GM19452 (cell line): ENCODE results near the gene KRT79.
"Not testable (repeated sequence)": the region's sequence is repeated elsewhere in the genome, so short reads cannot be mapped to it uniquely, and the experiment has no call there.

Experiments
- ATAC-seq: cut with Tn5 transposase; IDR thresholded peaks from one replicate; pipeline ENCODE4 v1.9.1; 2021; ENCODE audit not compliant: unreplicated experiment

Gene KRT79

DNA sequence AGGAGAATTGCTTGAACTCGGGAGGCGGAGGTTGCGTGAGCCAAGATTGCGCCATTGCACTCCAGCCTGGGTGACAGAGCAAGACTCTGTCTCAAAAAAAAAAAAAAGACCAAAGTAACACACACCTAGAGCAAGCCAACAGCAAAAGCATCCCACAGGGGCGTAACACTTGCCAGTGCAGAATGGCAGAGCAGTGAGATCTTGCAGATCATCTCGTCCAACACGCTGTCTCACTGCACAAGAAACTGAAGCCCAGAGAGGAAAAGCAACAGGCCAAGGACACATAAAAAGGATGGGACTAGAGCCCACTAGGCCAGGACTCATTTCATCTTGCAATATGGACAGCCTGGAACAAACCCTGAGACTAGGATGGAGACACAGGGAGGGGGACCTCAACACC, 27.4 kb upstream of the KRT79 start:
- no peak for ATAC-seq

GRCh38 chr12:52860102-52860823, 26.2 kb upstream of the KRT79 start:
- no peak for ATAC-seq

DNA sequence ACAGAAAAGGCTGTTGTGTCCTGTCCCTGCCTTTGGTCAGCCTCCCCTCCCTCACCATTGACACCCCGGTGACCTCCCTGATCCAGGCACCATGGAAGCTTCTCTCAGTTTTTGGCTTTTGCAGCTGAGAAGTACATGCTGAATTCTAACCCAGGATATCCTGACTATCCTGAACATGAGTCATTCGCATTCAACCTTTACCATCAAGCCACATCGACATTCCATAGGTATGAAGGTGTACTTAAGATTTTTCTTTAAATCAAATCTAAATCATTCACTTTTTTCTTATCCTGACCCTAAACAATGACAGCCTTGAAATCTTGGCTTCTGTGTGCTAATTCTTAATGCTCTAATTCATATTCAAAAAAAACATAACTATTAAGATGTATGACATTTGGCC, 23.4 kb upstream of the KRT79 start:
- ATAC-seq = no peak

- ATAC-seq = no peak
Observed at GRCh38 chr12:52856787-52857186, 22.7 kb upstream of the KRT79 start.

GRCh38 chr12:52856077-52856476, 22.0 kb upstream of the KRT79 start:
- ATAC-seq = not testable (repeated sequence)

DNA sequence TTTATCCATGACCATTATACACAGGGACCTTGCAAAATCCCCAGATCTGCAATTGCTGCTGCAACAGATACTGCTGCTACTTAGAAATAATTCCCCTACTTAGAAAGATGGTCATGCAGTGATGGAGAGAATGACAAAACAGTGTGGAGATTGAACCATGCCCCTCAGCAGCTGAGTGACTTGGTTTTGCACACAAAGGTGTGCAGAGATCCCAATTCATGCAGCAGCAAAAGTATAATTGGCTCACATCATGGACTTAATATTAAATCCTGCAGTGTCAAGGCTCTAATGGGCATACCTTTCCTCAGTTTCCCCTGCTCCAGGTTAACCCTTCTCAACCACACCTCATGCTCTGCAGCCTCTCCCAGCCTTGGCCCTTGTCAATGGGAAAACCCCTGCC, 17.7 kb upstream of the KRT79 start:
- ATAC-seq = no peak

DNA sequence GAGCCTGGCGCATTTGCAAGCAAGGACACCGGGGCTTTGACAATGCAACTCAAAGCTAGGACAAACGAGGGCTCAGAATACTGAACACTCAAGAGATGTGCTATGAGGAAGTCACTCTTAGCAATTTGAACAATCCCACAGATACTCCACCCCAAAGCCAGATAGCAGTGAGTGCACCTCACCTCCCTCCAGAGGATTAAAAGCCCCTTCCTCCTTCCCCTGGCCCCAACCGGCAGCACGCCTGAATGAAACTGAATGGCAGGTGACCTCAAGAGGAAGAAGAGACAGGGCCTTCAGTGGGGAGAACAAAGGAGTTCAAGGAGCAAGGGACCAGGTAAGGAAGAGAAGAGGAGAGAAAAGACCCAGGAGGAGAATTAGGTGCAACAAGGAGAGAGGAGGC, 16.6 kb upstream of the KRT79 start:
- ATAC-seq = no peak

GRCh38 chr12:52849511-52849910, 15.4 kb upstream of the KRT79 start:
- ATAC-seq = no peak

GRCh38 chr12:52848661-52849255, 14.6 kb upstream of the KRT79 start, which contains the start of gene KRT78:
TSS of gene KRT78 (minus strand) at chr12:52848994. CDS start at chr12:52848930, 64 bp downstream.
- no peak for ATAC-seq

GRCh38 chr12:52847335-52848102, 13.4 kb upstream of the KRT79 start:
- no peak for ATAC-seq

- ATAC-seq = no peak
Observed at GRCh38 chr12:52846356-52846970, 12.4 kb upstream of the KRT79 start.

DNA sequence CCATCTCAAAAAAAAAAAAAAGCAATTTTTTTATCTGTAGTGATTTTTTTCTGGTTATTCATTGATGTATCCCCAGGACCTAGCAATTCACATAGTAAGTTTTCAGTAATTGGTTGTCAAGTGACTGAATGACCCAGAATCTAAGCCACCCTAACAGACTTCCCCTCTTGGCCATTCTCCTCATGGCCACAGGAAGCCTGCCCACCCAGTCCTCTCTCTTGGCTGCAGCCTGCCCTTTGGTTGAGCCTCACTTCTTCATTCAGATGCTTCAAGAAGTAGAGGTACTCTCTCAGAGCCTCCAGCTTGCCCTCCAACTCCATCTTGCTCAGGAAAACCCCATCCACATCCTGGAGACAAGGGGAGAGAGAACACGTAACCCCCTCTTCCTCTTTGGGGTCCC, 11.8 kb upstream of the KRT79 start:
- no peak for ATAC-seq

GRCh38 chr12:52844386-52844785, 10.3 kb upstream of the KRT79 start:
- no peak for ATAC-seq

GRCh38 chr12:52839436-52840105, 5.5 kb upstream of the KRT79 start:
- ATAC-seq = no peak

DNA sequence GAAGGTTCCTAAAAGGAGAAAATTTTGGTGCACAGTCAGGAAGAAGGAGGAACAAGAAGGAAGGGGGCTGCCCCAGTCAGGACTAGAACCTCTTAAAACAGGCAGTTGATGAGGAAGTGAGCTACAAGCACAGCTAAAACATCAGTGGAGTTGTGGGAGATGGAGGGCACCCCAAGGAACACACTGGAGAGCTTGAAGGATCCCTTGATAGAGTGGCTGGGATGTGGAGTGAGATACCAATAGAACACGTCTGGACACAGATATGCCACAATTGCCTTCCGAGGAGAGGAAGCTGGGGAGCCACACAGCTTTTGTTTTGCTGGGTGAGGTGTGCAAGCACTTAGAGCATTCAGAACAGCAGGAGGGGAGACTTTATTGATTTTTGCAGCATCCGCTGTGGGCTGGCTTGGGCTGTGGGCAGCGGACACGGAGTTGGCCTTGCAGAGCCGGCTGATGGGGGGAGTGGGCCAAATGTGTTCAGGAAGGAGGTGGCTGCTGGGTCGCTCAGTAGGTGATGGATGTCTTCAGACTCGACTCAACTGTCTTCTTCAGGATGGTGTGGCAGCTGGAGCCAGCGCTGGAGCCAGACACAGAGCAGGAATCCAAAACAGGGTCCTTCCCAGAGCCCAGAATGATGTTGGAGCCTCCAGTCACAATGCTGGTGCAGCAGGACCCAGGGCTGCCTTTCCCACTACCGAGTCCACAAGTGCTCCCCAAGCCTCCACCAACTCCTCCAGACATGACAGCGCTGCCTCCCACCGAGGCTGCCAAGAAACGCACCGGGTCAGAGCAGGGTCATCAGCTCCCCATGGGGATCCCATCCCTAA, 4.7 kb upstream of the KRT79 start:
- ATAC-seq = no peak

DNA sequence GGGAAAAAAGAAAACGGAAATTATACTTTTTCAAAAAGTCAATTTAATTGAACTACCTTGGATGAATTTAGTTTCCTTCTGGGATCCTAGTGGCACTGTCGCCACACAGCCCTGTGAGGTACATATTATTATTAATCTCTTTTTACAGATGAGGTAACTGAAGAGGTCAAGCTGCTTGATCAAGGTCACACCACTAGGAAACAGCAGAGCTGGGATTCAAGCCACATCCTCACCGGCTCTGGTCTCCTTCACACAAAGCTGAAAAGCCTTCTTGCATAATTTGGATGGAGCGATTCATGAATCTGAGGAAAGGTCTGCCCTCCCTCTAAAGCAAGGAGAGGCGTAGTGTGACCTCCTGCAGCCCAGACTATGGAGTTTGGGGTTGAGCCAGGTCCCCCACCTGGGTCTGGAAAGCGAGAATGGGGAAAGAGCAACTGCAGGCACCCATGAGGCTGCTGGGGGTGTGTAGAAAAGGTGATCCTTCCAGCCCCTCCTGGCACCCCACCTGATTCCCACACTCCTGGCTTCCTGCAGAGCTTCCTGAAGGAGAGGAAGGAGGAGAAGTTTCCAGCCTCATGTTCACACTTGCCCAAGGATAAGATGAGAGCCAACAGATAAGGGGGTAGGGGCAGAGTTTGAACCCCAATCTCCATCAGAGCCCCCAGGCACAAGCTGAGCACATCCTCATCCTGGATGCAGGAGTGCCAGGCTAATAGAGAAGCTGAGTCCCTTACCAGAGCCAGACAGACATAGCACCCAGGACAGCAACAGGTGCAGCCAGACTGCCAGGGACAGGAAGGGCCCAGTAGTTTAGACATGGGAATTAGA, 3.9 kb upstream of the KRT79 start:
- no peak for ATAC-seq

- ATAC-seq = no peak
Observed at GRCh38 chr12:52837413-52837741, 3.3 kb upstream of the KRT79 start.

- no peak for ATAC-seq
Observed at GRCh38 chr12:52836491-52837412, 2.6 kb upstream of the KRT79 start.
